ENCODE data around the gene TKT.
"Not testable (repeated sequence)": the region's sequence is repeated elsewhere in the genome, so short reads cannot be mapped to it uniquely, and the experiment has no call there.

TKT gene

DNA sequence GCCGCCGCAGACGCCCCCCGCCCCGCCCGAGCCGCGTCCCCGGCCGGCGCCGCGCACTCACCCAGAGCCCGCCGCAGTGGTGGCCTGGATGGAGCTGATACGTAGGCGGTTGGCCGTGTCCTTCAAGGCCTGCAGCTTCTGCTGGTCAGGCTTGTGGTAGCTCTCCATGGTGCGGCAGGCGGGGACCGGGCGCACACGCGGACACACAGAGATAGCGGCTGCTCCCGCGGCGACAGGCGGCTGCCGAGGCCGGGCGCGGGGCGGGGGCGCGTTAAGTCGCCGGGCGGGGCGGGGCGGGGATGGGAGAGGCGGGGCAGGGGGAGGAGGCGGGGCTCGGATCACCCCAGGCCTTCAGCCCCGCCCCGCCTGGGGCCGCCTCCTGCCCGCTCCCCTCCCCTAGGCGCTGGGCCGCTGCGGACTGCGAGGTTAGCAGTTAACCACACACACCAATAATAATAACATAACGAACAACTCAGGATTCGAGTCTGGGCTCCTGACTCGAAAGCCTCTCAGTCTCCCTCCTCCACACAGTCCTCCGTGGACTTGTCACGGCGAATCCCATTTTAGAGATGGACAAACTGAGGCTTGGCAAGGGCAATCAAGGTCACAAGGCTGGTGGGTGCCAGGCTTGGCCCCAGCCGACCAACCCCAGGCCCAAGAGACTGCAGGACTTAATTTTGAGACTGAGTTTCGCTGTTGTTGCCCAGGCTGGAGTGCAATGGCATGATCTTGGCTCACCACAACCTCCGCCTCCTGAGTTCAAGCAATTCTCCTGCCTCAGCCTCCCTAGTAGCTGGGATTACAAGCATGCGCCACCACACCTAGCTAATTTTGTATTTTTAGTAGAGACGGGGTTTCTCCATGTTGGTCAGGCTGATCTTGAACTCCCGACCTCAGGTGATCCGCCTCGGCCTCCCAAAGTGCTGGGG, at the start of gene TKT:
Gene TKT (minus strand): TSS at position 248 of the 929 bp plus-strand sequence. CDS start 80 bp downstream, at position 168.
- peak; percentile 74 for DNase-seq

DNA sequence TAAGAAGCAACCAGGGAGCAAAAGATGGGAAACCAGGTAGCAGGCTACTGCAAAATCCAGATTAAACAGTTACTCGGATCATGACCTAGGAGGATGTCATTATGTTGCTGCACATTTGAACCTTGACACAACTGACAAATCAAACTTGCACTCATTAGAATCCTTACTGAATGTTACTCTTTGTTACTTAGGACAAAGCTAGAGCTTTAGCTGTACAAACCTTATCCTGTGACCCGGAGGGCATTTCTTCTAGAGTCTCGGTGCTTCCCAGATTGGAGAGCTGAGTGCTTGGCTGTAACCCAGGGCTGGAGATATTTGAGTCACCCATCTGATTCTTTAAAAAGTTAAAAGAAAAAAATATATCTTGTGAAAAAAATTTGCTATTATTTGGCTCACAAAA, 48.1 kb upstream of the TKT start:
- DNase-seq: no peak

GRCh38 chr3:53303549-53303948, 47.7 kb upstream of the TKT start:
- DNase-seq: no peak

DNA sequence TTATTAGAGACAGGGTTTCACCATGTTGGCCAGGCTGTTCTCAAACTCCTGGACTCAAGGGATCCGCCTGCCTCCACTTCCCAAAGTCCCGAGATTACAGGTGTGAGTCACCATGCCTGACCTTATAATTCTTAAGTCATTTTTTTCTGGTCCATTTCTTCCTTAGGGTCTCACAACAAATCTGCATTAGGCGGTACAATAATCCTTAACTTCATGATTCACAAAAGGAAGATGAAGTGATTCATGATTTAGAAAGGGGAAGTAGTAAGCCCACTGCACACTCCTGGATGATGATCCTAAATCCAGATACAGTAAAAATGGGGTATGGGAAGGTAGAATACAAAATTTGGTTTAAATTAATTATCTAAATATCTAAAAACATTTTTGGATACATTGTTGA, 45.0 kb upstream of the TKT start:
- DNase-seq: no peak

DNA sequence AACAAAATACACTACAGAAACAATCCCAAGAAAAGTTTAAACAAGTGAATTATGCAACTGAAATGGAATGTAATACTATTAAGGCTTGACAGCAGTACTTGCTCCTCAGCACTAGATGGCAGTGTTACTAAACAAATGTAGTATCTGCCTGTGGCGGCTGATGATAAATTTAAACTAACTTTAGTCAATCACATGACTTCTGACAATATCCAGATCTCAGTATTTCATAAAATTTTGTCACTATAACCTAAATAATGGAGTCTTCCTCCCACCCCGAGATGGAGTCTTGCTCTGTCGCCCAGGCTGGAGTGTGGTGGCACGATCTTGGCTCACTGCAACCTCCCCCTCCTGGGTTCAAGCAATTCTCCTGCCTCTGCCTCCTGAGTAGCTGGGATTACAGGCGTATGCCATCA, 43.8 kb upstream of the TKT start:
- DNase-seq: not testable (repeated sequence)

GRCh38 chr3:53295410-53295809, 39.6 kb upstream of the TKT start:
- DNase-seq: no peak

- no peak for DNase-seq
These were observed 38.0 kb upstream of the TKT start for GRCh38 chr3:53293867-53294266.

DNA sequence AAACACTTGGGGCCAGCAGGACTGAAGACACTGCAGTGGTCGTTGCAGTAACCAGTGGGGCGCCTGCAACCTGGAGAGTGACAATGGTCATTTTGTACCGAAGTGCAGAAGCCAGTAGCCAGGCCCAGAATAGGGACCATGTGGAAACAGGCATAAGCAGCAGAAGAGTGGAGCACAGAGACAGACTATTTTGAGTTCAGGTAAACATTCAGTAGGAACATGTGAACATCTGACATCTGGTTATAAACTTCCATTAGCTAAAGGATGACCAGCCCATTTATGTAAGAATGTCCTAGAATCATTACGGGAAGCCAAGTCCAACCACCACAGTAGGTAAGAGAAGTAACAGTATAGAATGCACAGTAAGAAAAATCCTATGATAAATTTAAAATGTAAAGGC, 32.4 kb upstream of the TKT start:
- no peak for DNase-seq

GRCh38 chr3:53287131-53287629, 31.4 kb upstream of the TKT start:
- DNase-seq: no peak

DNA sequence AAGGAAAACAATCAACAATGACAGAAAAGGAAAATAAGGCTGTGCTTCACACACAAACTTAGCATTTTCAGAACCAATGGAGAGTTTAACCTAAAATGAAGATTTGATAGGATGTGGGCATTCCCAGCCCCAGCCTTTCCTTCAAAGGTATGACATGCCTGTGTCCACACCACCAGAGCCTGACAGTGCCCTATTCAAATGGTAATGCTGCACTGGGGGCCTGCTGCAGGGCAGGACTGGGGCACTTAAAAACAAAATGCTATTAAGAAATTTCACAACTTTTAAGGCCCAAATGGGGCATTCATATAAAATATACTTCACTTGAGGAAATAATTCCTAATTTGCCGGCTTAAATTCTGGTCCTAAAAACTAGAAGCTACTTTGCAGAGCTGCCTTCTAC, 30.9 kb upstream of the TKT start:
- no peak for DNase-seq

GRCh38 chr3:53282581-53282980, 26.8 kb upstream of the TKT start:
- DNase-seq: no peak

- no peak for DNase-seq
These were observed 22.8 kb upstream of the TKT start for GRCh38 chr3:53278667-53279066.

DNA sequence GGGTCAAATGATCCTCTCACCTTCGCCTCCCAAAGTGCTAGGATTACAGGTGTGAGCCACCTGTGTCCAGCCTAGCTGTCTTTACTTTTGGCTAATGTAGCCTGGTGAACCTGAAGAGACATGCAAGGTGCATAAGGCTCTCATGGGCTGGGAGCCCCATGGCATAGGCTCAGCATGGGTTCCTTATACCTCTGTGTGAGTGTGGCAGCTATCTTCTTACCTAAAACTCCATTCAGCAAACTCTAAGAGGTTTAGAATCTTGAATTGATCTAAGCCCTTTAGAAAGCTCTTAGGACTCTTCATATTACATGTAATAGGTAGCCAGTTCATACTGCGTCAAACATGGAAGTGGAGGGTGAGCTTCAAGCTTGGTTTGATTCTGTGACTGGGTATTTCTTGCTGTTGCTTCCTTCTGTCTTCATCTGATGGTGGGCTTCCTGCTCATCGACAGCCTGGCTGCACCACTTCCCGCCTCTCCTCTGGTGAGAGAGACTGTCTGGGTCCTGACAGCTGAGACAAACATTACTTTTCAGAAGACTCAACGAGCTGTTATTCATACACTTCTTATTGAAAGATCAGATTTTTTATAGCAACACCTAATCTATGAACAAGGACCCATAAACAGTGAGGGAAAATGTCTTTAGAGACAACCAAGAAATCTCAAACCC, 19.2 kb upstream of the TKT start:
- DNase-seq: no peak

- no peak for DNase-seq
These were observed 17.4 kb upstream of the TKT start for GRCh38 chr3:53273146-53273670.

DNA sequence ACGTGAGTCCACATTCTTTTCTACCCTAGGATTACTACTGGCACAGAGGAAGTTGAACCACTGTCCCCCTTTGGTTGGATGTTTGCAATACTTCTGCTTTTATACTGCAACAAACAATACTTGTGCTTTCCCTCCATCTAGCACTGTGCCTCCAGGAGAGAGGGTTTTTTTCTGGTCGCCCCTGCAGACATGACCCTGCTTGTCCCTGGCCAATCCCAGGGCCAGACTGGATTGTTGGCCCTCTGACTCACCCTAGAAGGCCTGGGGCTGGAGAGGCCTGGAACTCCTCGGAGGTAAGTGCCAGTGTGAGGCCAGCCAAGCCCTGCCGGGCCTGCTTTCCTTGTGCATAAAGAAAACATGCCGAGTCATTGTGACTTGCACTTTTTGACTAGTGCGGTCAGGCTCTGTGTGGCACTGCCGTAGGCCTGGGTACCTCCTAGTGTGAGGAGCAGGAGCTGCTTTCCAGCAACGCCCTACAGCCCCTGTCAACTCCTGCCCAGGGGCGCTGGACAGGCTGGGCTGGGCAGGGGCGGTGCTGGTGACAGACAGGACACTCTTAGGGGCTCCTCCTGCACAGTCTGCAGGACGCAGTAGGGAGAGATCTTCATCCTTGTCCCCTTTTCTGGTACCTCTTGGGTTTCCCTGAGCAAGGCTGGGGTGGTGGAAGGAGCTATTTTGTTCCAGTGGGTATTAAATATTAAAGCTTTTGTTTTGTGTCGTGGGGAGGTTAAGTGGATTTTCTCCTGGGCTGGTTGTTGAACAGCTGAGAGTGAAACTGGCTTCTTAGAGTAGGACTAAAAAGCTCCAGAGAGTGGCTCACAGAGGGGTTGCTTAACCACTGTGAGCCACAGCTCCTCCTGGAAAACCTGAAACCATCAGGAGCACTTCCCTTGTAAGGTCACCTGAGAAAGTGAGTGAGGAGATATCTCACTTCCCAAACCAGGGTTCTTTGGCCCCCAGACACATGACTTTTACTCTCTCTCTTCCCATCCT, 14.4 kb upstream of the TKT start:
- DNase-seq: no peak

- DNase-seq: not testable (repeated sequence)
These were observed 13.4 kb upstream of the TKT start for GRCh38 chr3:53269193-53269592.

DNA sequence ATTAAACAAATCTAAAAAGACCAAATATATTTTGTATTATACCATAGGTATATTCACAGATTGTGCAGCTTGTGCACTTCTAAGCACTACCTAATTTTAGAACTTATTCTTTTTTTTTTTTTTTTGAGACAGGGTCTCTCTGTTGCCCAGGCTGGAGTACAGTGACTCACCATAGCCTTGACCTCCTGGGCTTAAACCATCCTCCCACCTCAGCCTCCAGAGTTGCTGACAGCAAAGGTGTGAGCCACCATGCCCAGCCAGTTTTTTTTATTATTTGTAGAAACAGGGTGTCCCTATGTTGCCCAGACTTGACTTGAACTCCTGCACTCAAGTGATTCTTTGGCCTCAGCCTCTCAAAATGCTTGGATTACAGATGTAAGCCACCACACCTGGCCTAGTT, 11.9 kb upstream of the TKT start:
- no peak for DNase-seq

- no peak for DNase-seq
These were observed 8.9 kb upstream of the TKT start for GRCh38 chr3:53264718-53265117.

DNA sequence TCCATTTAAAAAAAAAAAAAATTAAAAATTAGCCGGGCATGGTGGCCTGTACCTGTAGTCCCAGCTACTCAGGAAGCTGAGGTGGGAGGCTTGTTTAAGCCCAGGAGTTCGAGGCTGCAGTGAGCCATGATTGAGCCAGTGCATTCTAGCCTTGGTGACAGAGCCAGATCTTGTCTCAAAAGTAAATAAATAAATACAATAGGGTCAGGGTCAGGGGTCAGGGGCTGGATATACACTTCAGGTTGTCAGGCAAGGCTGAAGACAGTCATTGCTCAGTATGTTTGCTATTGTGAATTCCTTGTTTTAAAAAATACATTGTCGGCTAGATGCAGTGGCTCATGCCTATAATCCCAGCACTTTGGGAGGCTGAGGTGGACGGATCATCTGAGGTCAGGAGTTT, 8.1 kb upstream of the TKT start:
- DNase-seq: no peak

GRCh38 chr3:53261712-53262111, 5.9 kb upstream of the TKT start:
- no peak for DNase-seq

- DNase-seq: no peak
These were observed 4.5 kb upstream of the TKT start for GRCh38 chr3:53260286-53260785.

All from NK-92 treated with Interleukin-12 subunit alpha and Interleukin-12 subunit beta, amount 100 ng/mL, for 24 hours (cell line).